Activated naive CD8-positive, alpha-beta T cell treated with anti-CD3 and anti-CD28 coated beads, Interleukin-2, amount 10 ng/mL, durations not matched to agents 7 days and 5 days (primary cell): ENCODE results near the gene MEGF6. TPM values are rescaled to one million over a fixed set of nuclear protein-coding genes. Genes with fewer than 3 reads are reported as not detected.
A peak's percentile ranks its signal among the peaks of the same experiment; 100 is the strongest.

ENCODE experiments used
- ATAC-seq: fragments of 150-1000 bp; cut with Tn5 transposase; one replicate; pipeline ENCODE4 v1.10.0; 2021; ENCODE audit warnings: low read depth, moderate library complexity
- POLR2A ChIA-PET: fragments of 350-600 bp; sonication (Branson Sonifier 250); formaldehyde crosslinking; loops from one replicate; lab custom pipeline; 2021; ENCODE audit warnings: antibody characterized with exemption; lab: Charles Lee
- DNase-seq: peaks from one replicate; pipeline ENCODE4 v3.0.0; 2021
- H3K27ac Mint-ChIP-seq: one replicate; pipeline ENCODE4 v1.8.0; 2022; ENCODE audit warnings: mild to moderate bottlenecking, mixed read lengths
- H3K27me3 Mint-ChIP-seq: one replicate; pipeline ENCODE4 v1.8.0; 2022; ENCODE audit warnings: mild to moderate bottlenecking, moderate library complexity, mixed read lengths
- H3K36me3 Mint-ChIP-seq: one replicate; pipeline ENCODE4 v1.8.0; 2021; ENCODE audit warnings: mild to moderate bottlenecking, mixed read lengths
- H3K4me1 Mint-ChIP-seq: one replicate; pipeline ENCODE4 v1.8.0; 2021; ENCODE audit warnings: mixed read lengths
- H3K4me3 Mint-ChIP-seq: one replicate; pipeline ENCODE4 v1.8.0; 2022; ENCODE audit warnings: mild to moderate bottlenecking, moderate library complexity, mixed read lengths
- H3K9me3 Mint-ChIP-seq: one replicate; pipeline ENCODE4 v1.8.0; 2021; ENCODE audit warnings: mixed read lengths
- total RNA-seq, 2 experiments: library from RNA; stranded (reverse); gene quantifications; one replicate each; pipeline ENCODE4 v1.2.3, GENCODE V29; 2021

The MEGF6 gene
- total RNA-seq, 2 experiments from 2014 or later, result 56.6 TPM

GRCh38 chr1:3494321-3495308 lies 116.7 kb downstream of the MEGF6 start:
- DNase-seq (no peak), ATAC-seq (no peak)
- peaks cover 4% of the 10 kb centered on the region for H3K4me1 Mint-ChIP-seq
- POLR2A ChIA-PET, result no interaction called here
- H3K27ac Mint-ChIP-seq, result no peak overlapping the region
- no peaks in the 10 kb centered on the region for H3K9me3 Mint-ChIP-seq
- no peak overlapping the region for H3K4me3 Mint-ChIP-seq
- no peaks in the 10 kb centered on the region for H3K27me3 Mint-ChIP-seq
- no peaks in the 10 kb centered on the region for H3K36me3 Mint-ChIP-seq

- Mint-ChIP-seq H3K27me3 (no peaks in the 10 kb centered on the region), H3K4me1 (peaks cover 4% of the 10 kb centered on the region), H3K9me3 (peaks cover 3% of the 10 kb centered on the region), H3K36me3 (peaks cover 1% of the 10 kb centered on the region), H3K27ac (no peak overlapping the region), H3K4me3 (no peak overlapping the region)
- ATAC-seq (no peak), DNase-seq (no peak)
- POLR2A ChIA-PET, result interaction anchor here (0.8 kb wide), 1 partner anchor 39 kb away, joined by 4 read pairs; no protein-coding TSS in a partner anchor
These were observed 118.6 kb downstream of the MEGF6 start for GRCh38 chr1:3492545-3493246.

GRCh38 chr1:3491291-3492246 lies 119.7 kb downstream of the MEGF6 start:
- POLR2A ChIA-PET, result no interaction called here
- DNase-seq (peak; percentile 90), ATAC-seq (peak; percentile 74)
- H3K27me3 Mint-ChIP-seq, result no peaks in the 10 kb centered on the region
- H3K4me3 Mint-ChIP-seq, result no peak overlapping the region
- peaks cover 1% of the 10 kb centered on the region for H3K36me3 Mint-ChIP-seq
- H3K27ac Mint-ChIP-seq, result no peak overlapping the region
- peaks cover 3% of the 10 kb centered on the region for H3K9me3 Mint-ChIP-seq
- peaks cover 4% of the 10 kb centered on the region for H3K4me1 Mint-ChIP-seq

GRCh38 chr1:3490046-3490745 lies 121.1 kb downstream of the MEGF6 start:
- Mint-ChIP-seq H3K27ac (no peak overlapping the region), H3K4me3 (no peak overlapping the region), H3K36me3 (peaks cover 1% of the 10 kb centered on the region), H3K27me3 (no peaks in the 10 kb centered on the region), H3K9me3 (peaks cover 3% of the 10 kb centered on the region), H3K4me1 (peaks cover 4% of the 10 kb centered on the region)
- POLR2A ChIA-PET, result no interaction called here
- DNase-seq (no peak), ATAC-seq (no peak)

GRCh38 chr1:3488432-3488831 lies 122.9 kb downstream of the MEGF6 start:
- Mint-ChIP-seq H3K4me3 (no peak overlapping the region), H3K36me3 (peaks cover 1% of the 10 kb centered on the region), H3K27me3 (no peaks in the 10 kb centered on the region), H3K4me1 (peaks cover 4% of the 10 kb centered on the region), H3K9me3 (peaks cover 3% of the 10 kb centered on the region), H3K27ac (no peak overlapping the region)
- POLR2A ChIA-PET, result no interaction called here
- DNase-seq (no peak), ATAC-seq (no peak)

GRCh38 chr1:3485016-3485415 lies 126.3 kb downstream of the MEGF6 start:
- Mint-ChIP-seq H3K27me3 (no peaks in the 10 kb centered on the region), H3K4me1 (no peaks in the 10 kb centered on the region), H3K36me3 (peaks cover 1% of the 10 kb centered on the region), H3K27ac (no peak overlapping the region), H3K9me3 (peaks cover 3% of the 10 kb centered on the region), H3K4me3 (no peak overlapping the region)
- ATAC-seq (no peak), DNase-seq (no peak)
- POLR2A ChIA-PET, result no interaction called here

GRCh38 chr1:3483801-3484444 lies 127.4 kb downstream of the MEGF6 start:
- Mint-ChIP-seq H3K27me3 (no peaks in the 10 kb centered on the region), H3K4me1 (no peaks in the 10 kb centered on the region), H3K9me3 (peaks cover 1% of the 10 kb centered on the region), H3K36me3 (peaks cover under 1% of the 10 kb centered on the region), H3K4me3 (no peak overlapping the region), H3K27ac (no peak overlapping the region)
- peak; percentile 30 for ATAC-seq
- peak; percentile 65 for DNase-seq
- POLR2A ChIA-PET, result no interaction called here

GRCh38 chr1:3483380-3483779 lies 127.9 kb downstream of the MEGF6 start:
- H3K27ac Mint-ChIP-seq, result no peak overlapping the region
- H3K4me1 Mint-ChIP-seq, result no peaks in the 10 kb centered on the region
- H3K9me3 Mint-ChIP-seq, result no peaks in the 10 kb centered on the region
- DNase-seq, result no peak
- no peak for ATAC-seq
- H3K36me3 Mint-ChIP-seq, result no peaks in the 10 kb centered on the region
- H3K4me3 Mint-ChIP-seq, result no peak overlapping the region
- POLR2A ChIA-PET, result no interaction called here
- no peaks in the 10 kb centered on the region for H3K27me3 Mint-ChIP-seq

GRCh38 chr1:3482378-3482849 lies 128.9 kb downstream of the MEGF6 start:
- H3K4me3 Mint-ChIP-seq, result no peak overlapping the region

GRCh38 chr1:3481836-3482375 lies 129.4 kb downstream of the MEGF6 start:
- no peak for DNase-seq
- POLR2A ChIA-PET, result no interaction called here
- H3K27me3 Mint-ChIP-seq, result no peaks in the 10 kb centered on the region
- no peak for ATAC-seq
- H3K36me3 Mint-ChIP-seq, result no peaks in the 10 kb centered on the region
- no peak overlapping the region for H3K4me3 Mint-ChIP-seq
- no peak overlapping the region for H3K27ac Mint-ChIP-seq
- H3K4me1 Mint-ChIP-seq, result no peaks in the 10 kb centered on the region
- no peaks in the 10 kb centered on the region for H3K9me3 Mint-ChIP-seq

More at GRCh38 chr1:3482378-3482849, 128.9 kb downstream of the MEGF6 start:
- DNase-seq, result no peak
- no peaks in the 10 kb centered on the region for H3K27me3 Mint-ChIP-seq
- H3K27ac Mint-ChIP-seq, result no peak overlapping the region
- H3K36me3 Mint-ChIP-seq, result no peaks in the 10 kb centered on the region
- H3K4me1 Mint-ChIP-seq, result no peaks in the 10 kb centered on the region
- no peaks in the 10 kb centered on the region for H3K9me3 Mint-ChIP-seq
- POLR2A ChIA-PET, result no interaction called here
- ATAC-seq, result peak; percentile 31

- POLR2A ChIA-PET, result no interaction called here
- DNase-seq, result no peak
- H3K36me3 Mint-ChIP-seq, result no peaks in the 10 kb centered on the region
- no peak for ATAC-seq
- no peaks in the 10 kb centered on the region for H3K4me1 Mint-ChIP-seq
- H3K4me3 Mint-ChIP-seq, result no peak overlapping the region
- no peak overlapping the region for H3K27ac Mint-ChIP-seq
- H3K9me3 Mint-ChIP-seq, result no peaks in the 10 kb centered on the region
- H3K27me3 Mint-ChIP-seq, result no peaks in the 10 kb centered on the region
These were observed 130.3 kb downstream of the MEGF6 start for GRCh38 chr1:3481046-3481445.

- Mint-ChIP-seq H3K27ac (no peak overlapping the region), H3K36me3 (no peaks in the 10 kb centered on the region), H3K4me1 (no peaks in the 10 kb centered on the region), H3K9me3 (no peaks in the 10 kb centered on the region), H3K27me3 (no peaks in the 10 kb centered on the region), H3K4me3 (no peak overlapping the region)
- ATAC-seq (no peak), DNase-seq (no peak)
- POLR2A ChIA-PET, result no interaction called here
These were observed 131.0 kb downstream of the MEGF6 start for GRCh38 chr1:3480369-3480719.
